NT2/D1 (cell line): ENCODE measurements around the gene WNT1.

Experiments
- SUZ12 ChIP-seq: IDR thresholded peaks from 2 replicates; pipeline ENCODE4 v1.6.1; 2011; ENCODE audit not compliant: insufficient read length, insufficient read depth; ENCODE audit errors: extremely low read depth
- YY1 ChIP-seq: IDR thresholded peaks from 2 replicates; pipeline ENCODE4 v1.6.1; 2011; ENCODE audit not compliant: insufficient read length, insufficient read depth
- ZNF274 ChIP-seq: IDR thresholded peaks from 2 replicates; pipeline ENCODE4 v1.6.1; 2011; ENCODE audit warnings: mild to moderate bottlenecking, low read depth, low read length

- TF ChIP-seq ZNF274 = no peak
- no peak for TF ChIP-seq YY1
- TF ChIP-seq SUZ12 = no peak
Measured at GRCh38 chr12:48977290-48978281, 536 bp upstream of the WNT1 start.
